ENCODE results near the gene LZTFL1.

The LZTFL1 gene

GRCh38 chr3:45873036-45873435, 31.1 kb upstream of the LZTFL1 start:
- TF ChIP-seq CTCF (IDR thresholded peaks at IDR 0.05; ENCODE audit: control insufficient read depth, insufficient read depth, low read depth, low read length, missing control alignments): no peak
- H3K4me3 ChIP-seq (ENCODE audit: control insufficient read depth, low read depth, low read length): no peak overlapping the region
- DNase-seq (ENCODE audit: low read depth): no peak

- no peak overlapping the region for H3K4me3 ChIP-seq (ENCODE audit: control insufficient read depth, low read depth, low read length)
- no peak for TF ChIP-seq CTCF (IDR thresholded peaks at IDR 0.05; ENCODE audit: control insufficient read depth, insufficient read depth, low read depth, low read length, missing control alignments)
- no peak for DNase-seq (ENCODE audit: low read depth)
Observed at GRCh38 chr3:45872569-45872968, 30.6 kb upstream of the LZTFL1 start.

- no peak for DNase-seq (ENCODE audit: low read depth)
- TF ChIP-seq CTCF (IDR thresholded peaks at IDR 0.05; ENCODE audit: control insufficient read depth, insufficient read depth, low read depth, low read length, missing control alignments): no peak
Observed at GRCh38 chr3:45871780-45872179, 29.9 kb upstream of the LZTFL1 start.

GRCh38 chr3:45870099-45870498, 28.2 kb upstream of the LZTFL1 start:
- H3K4me3 ChIP-seq (ENCODE audit: control insufficient read depth, low read depth, low read length): no peak overlapping the region
- no peak for TF ChIP-seq CTCF (IDR thresholded peaks at IDR 0.05; ENCODE audit: control insufficient read depth, insufficient read depth, low read depth, low read length, missing control alignments)
- no peak for DNase-seq (ENCODE audit: low read depth)

More at GRCh38 chr3:45871780-45872179, 29.9 kb upstream of the LZTFL1 start:
- no peak overlapping the region for H3K4me3 ChIP-seq (ENCODE audit: control insufficient read depth, low read depth, low read length)

GRCh38 chr3:45869638-45870037, 27.7 kb upstream of the LZTFL1 start:
- TF ChIP-seq CTCF (IDR thresholded peaks at IDR 0.05; ENCODE audit: control insufficient read depth, insufficient read depth, low read depth, low read length, missing control alignments): no peak
- DNase-seq (ENCODE audit: low read depth): no peak
- no peak overlapping the region for H3K4me3 ChIP-seq (ENCODE audit: control insufficient read depth, low read depth, low read length)

- no peak for TF ChIP-seq CTCF (IDR thresholded peaks at IDR 0.05; ENCODE audit: control insufficient read depth, insufficient read depth, low read depth, low read length, missing control alignments)
- DNase-seq (ENCODE audit: low read depth): no peak
- H3K4me3 ChIP-seq (ENCODE audit: control insufficient read depth, low read depth, low read length): no peak overlapping the region
Observed at GRCh38 chr3:45868650-45869049, 26.7 kb upstream of the LZTFL1 start.

GRCh38 chr3:45868213-45868612, 26.3 kb upstream of the LZTFL1 start:
- DNase-seq (ENCODE audit: low read depth): no peak
- no peak for TF ChIP-seq CTCF (IDR thresholded peaks at IDR 0.05; ENCODE audit: control insufficient read depth, insufficient read depth, low read depth, low read length, missing control alignments)
- H3K4me3 ChIP-seq (ENCODE audit: control insufficient read depth, low read depth, low read length): no peak overlapping the region
